HuH-7 (cell line): ENCODE measurements around the gene PAH.
A peak's percentile ranks its signal among the peaks of the same experiment; 100 is the strongest.
"Not testable (repeated sequence)": the region's sequence is repeated elsewhere in the genome, so short reads cannot be mapped to it uniquely, and the experiment has no call there.

Experiments
- DNase-seq: peaks from one replicate; pipeline ENCODE4 v3.0.0; 2011; ENCODE audit warnings: low spot score

PAH gene

DNA sequence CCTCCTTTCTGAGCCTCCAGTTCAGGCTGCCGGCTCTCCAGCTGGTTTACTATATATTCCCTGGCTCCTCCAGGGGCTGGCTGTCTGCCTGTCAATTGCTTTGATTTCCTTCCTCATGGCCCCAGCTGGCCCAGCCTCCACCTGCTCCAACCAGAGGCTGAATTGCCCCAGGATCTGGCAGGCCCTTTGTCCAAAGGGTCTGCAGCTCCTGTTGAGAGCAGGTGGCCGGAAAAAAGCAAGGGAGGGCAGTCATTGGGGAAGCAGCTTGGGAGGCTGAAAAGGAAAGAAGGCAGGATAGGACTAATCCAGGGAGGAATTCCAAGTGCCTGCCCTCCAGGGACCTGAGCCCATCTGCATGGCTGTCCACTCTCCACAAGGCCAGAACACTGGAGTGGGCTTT, 25.3 kb downstream of the PAH start:
- no peak for DNase-seq

DNA sequence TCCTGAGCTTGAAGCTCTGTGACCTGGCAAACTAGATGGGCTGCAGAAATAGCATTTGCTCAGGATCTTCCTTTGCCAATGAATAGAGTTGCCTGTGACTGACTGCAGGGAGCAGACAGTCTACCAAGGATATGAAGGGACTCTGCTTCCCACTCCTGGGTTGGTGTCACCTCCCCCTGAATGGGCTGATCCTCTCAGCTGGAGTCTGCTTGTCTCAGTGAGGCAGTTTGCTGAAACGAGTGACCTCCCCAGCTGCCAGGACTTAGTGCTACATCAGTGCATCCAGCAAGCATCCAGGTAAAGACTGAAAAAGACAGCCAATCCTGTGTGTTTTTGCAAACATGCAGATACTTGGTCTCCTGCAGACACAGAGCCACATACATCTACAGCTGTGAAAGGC, 28.5 kb downstream of the PAH start:
- no peak for DNase-seq

DNA sequence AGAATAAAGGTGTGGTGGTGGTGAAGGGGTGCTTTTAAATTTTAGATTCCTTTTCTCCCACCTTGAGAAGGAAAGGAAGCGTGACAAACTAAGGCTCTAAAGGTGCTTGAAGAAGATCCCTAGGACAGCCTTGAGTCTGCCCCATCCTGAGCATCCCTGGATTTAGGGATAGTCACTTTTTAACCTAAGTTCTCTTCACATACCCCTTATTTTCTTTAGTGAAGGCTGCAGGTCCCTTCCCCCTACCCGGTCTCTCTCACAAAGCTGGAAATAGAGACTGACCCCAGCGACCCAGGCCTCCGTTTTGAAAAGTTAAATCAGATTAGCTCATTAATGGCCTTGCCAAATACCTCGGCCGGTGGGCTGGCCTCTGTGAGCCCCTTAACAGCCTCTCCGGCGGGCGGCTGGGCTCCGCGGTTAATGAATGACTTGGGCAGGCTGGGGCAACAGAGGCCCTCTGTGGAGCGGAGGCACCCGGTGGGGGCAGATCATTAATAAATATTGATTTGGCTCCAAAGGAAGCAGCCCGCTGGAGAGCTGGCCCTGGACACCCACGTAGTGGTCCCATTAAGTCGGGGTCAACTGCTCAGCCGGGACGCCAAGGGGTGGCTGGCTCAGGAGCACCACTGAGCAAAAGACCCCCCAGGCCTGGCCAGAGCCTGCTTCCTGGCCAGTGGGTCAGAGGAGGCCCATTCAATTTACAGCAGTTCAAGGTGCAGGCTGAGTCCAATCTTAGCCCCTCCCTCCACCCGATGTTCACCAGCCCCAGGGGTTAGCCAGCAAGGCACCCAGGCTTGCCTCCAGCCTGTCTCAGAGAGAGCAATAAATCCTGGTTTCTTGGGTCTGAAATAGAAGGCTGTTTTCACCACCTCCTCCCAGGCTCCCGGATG, 31.8 kb downstream of the PAH start:
- DNase-seq: peak; percentile 69

DNA sequence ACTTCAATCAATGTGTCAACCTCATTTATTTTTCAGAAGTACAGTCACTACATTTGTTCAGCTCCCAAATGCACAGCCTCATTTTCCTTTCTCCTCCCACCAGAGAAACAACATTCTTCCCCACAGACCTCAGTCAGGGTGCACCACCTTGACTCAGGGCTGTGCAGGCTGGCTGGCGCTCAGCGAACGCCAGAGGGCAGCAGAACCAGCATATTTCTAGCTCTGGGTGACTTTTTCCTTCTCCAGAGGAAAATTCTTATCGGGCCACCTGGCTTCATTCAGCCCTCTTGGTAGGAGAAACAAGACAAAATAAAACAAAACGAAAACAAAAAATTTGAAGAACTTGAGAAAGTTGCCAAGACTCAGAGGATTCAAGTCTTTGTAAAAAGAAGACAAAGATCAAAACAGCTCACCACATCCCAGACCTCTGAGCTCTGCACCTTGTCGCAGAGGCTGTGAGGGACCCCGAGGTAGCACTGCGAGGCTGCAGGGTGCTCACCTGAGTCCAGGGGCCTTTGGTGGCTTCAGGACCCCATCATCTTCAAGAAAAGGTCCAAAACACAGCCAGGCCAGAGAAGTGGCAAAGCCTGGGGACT, 33.7 kb downstream of the PAH start:
- peak; percentile 50 for DNase-seq

DNA sequence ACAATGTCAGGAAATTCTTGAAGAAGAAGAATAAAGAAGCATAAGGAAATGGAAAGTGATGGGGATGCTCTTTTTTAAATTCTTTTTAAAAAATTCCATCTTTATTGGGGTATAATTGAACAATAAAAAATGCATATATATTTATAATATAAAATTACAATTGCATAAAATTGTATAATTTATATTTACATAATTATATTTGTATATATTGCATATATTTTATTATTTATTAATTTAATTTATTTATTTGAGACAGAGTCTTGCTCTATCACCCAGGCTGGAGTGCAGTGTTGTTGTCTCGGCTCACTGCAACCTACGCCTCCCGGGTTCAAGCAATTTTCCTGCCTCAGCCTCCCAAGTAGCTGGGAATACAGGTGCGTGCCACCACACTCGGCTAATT, 36.3 kb downstream of the PAH start:
- DNase-seq: no peak

DNA sequence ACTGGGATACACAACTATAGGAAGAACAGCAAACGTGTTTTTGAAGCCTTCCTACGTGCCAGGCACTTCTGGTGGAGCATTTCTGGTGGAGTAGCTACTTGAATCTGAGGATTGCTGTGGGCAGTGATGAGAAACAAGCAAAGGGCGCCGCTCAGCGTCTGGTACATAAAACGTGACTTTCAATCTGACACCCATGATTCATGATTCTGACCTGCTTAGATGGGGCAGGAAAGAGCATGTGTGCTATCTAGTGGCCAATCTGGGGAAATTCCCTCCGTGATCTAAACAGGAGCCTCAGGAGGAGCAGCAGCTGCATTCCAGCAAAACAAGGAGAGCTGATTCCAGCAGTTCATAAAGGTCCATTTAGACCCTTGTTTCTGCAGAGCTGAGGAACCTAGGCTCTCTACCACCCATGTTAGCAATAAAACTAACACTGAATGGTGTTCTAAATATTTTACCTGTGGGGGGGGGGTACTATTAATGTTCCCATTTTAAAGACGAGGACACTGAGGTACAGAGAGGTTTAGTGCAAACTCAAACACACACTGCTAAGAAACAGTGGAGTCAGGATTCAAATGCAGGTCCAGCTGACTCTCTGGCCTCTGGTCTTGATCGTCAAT, 37.8 kb downstream of the PAH start:
- DNase-seq: no peak

DNA sequence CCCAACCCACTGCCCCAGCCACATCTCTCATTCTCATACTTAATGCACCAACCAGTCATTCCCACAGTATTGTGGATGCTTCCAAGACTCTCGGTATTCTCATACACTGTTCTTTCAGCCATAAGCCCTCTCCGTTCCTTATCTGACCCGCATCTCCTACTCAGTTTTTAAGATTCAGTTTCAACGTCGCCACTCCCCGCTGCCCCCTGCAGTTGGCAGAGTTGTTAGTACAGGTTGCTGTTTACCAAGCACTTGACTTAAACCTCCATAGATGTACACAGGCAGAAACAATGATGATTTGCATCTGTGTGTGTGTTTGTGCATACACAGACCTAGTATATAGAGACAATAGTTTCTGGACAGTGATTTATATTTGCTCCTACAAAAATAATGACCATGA, 40.2 kb downstream of the PAH start:
- no peak for DNase-seq

DNA sequence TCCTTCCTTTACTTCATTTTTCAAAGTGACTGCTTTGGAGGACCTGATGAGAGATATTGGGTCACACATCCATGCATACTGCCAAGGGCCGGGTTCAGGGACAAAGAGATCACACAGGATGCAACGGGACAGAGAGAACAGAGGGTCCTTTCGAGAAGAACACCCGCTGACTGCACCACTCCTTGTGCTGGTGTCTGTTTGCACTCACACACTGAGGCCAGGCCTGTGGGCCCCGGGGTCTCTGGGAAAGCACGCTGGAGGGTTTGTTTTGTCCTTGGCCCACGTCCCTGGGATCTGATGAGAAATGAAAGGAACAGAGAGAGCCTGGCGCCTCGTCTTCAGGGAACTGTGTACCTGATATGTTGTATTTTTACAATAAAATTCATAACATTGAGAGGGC, 42.2 kb downstream of the PAH start:
- DNase-seq: no peak

DNA sequence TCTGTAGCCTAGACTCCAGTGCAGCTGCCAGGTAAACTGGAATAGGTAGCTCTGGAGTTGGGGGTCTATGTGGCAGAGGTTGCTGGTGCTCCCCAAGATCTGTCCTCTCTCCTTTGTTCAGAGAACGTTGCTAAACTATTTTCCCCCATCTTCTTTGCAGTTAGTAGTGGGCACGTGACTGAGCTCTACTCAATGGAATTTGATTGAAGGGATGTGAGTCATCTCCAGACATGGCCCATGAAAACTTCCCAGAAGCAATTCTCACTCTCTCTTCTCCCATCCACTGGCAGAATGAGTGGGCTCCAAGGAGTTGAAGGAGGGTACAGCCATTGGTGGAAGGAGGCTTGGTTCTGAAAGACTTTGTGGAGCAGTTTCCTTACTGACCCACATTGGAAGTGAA, 44.0 kb downstream of the PAH start:
- DNase-seq: no peak

DNA sequence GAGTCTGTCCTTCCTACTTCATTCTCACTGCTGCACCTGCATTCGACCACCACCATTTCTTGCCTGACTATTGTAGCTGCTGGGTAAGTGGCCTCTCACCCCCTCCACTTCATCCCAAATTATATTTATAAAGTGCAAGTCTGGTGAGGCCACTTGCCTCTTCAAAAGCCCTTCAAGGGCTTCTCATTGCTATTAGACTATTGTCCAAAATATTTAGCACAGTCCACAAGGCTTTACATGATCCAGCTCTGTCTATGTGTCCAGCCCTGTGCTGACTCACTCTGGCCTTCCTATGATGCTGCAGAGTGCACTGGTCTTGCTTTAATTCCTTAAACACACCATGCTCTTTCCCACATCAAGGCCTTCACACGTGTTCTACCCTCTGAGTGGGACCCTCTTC, 46.0 kb downstream of the PAH start:
- DNase-seq: no peak

DNA sequence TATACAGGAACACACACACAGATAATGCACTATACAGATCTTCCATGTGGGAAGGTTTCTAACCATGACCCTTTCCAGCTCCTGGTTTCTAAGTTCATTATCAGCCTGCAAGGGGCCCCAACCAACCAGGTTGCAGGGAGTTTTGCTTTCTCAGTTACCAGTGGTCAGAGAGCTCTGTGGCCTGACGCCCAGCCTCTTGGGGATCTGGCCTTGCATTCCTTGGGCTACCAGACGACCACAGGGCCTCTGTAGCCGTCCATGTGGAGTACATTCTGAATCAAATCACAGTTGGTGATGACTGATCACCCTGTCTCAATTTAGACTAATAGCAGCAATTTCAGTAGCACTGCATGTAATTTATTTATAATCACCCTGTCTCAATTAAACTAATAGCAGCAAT, 47.5 kb downstream of the PAH start:
- no peak for DNase-seq

DNA sequence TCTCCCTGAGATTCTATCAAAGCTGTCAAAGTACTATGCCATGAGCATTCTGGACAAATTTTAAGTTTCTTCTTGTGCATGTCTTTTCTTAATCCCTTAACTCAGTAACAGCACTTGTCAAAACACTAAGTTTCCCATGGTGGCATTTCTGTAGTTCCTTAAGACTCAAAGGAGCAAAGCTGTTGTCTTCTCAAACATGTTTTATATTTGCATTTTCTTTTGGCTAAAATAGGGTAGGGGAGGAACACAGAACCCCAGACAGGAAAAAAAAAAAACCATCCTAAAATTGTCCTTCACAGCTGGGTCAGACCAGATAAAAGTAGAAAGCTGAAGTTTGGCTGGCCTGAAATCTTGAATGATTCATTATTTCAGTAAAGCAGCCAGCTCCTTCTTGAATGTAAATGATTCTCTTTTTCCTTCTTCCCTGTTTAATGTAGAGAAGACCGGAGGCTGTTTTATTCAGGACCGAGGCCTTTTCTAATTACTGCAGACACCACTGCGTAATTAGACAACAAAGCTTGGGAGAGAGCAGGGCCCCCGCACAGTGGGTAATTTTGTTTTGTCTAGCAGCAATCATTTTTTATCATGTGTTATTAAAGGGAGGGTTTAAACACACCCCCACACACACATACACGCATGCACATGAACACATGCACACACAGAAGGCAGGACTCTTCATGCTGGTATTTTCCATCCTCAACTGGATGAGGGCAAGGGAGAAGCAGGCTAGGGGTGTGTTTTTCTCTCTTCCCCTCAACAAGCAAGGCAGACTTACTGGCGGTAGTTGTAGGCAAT, 51.0 kb downstream of the PAH start:
- no peak for DNase-seq

DNA sequence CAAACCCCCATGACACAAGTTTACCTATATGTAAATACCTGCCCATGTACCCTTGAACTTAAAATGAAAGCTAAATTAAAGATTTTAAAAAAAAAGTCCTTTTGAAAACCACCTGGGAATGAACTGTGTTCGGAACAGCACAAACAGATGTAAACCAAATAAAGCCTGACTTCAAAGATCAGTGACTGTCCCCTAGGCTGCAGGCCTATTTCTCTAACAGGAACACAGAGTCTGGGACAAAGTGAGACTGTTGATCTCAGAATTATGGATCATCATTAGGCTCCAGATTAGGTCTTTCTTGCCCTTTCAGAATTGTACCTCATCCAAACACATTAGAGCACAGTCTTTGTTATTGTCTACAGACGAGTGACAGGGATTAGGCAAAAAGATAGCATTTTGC, 54.6 kb downstream of the PAH start:
- DNase-seq: no peak

DNA sequence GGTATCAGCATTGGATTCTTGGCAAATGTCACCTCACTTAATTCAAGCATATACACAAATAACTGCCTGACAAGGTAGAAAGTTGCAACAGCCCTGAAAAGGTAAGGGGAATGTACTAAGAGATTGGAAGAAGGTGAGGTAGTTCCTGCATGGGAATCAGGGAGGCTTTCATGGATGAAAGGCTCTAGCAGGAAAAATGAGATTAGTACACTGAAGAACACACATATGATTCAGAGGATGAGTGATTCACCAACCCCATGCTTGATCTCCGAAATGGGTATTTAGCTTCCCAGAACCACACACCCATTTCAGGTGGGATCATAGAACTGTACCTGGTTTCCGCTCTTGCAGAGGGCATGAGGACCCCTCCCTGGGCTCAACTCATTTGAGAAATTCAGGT, 65.8 kb downstream of the PAH start:
- DNase-seq: no peak

DNA sequence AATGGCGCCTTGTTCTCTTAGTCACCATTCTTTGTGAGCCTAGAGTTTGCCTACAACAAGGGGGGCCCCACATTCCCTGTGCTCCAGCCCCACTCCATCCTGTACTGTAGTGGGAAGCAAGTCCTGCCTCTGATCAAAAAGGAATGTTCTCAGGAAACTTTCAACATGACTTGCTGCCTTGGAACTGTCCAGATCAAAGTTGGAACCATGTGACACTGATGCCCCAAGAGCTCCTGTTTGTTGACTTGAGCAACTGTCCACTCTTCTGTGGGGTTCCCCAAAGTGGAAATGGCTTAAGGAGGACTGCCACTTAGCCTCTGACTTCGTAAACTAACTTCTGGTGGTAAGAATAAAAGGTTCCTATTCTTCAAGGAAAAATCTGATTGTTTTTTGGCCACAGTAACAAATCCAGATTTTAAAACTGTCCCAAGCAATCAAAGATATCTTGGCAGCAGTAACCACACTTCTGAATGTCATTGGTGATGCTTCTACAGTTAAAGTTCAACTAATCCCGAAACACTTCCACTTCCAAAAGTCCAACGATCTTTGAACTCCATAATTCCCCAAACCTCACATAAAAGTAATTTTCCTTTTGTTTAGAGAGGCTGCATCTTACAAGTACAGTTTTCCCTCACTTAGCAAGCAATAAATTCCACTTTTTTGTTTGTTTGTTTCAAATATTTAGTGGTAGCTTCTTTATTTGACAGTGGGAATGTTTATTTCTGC, 67.2 kb downstream of the PAH start:
- no peak for DNase-seq

DNA sequence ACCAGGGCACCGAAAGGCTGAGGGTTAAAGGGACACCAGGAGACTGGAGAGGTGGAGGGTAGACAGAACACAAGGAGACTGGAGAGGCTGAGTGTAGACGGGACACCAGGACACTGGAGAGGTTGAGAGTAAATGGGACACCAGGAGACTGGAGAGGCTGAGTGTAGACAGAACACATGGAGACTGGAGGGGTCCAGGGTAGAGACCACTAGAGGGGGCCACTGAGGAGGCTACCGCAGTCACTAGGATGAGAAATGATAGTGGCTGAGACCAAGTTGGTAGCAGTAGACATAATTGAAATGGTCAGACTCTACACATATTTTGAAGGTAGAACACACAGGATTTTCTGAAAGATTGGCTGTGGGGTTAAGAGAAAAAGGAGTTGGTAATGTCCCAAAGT, 68.2 kb downstream of the PAH start:
- DNase-seq: no peak

DNA sequence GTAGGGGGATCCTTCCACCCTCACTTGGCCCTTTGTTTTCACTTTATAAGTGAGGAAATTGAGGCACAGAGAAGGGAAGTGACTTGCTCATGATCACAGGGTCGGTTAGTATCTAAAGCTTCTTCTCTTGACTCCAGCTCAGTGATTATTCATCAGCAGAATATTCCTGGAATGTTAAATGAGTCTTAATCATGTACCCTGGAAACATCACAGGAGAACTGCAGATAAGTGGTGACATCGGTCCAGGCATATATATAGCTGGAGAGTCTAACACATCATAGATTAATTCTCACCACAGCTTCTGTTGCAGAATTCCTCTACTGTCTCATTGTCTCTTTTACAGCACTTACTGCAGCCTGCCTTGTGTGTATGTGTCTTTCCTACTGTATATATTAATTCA, 69.9 kb downstream of the PAH start:
- DNase-seq: no peak

DNA sequence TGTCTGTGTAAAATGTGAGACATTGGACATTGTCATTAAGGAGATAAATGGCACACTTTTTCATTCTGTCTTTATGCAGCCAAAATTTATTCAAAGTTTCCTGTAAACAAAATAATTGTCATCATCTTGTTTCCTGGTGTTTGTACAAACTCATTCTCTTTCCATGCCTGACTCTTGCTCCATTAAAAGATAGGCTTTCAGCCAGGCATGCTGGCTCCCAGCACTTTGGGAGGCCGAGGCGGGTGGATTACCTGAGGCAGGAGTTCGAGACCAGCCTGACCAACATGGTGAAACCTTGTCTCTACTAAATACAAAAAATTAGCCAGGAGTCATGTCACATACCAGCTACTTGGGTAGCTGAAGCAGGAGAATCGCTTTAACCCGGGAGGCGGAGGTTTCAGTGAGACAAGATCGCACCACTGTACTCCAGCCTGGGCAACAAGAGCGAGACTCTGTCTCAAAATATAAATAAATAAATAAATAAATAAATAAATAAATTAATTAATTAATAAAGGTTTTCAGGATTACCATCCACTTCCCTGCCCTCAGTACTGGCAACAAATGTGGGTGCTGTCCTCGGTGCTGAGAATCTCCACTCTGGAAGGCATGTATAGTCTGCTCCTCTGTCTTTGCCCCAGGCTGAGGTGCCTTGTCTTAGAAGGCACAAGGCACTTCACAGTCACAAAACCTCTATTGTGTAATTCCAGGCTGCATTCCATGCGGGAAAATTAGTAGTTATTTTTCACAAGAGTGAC, 83.2 kb downstream of the PAH start:
- DNase-seq: peak; percentile 18

DNA sequence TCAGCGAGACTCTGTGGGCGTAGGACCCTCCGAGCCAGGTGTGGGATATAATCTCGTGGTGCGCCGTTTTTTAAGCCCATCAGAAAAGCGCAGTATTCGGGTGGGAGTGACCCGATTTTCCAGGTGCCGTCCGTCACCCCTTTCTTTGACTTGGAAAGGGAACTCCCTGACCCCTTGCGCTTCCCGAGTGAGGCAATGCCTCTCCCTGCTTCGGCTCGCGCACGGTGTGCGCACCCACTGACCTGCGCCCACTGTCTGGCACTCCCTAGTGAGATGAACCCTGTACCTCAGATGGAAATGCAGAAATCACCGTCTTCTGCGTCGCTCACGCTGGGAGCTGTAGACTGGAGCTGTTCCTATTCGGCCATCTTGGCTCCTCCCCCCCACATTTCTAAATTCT, 84.2 kb downstream of the PAH start:
- not testable (repeated sequence) for DNase-seq

DNA sequence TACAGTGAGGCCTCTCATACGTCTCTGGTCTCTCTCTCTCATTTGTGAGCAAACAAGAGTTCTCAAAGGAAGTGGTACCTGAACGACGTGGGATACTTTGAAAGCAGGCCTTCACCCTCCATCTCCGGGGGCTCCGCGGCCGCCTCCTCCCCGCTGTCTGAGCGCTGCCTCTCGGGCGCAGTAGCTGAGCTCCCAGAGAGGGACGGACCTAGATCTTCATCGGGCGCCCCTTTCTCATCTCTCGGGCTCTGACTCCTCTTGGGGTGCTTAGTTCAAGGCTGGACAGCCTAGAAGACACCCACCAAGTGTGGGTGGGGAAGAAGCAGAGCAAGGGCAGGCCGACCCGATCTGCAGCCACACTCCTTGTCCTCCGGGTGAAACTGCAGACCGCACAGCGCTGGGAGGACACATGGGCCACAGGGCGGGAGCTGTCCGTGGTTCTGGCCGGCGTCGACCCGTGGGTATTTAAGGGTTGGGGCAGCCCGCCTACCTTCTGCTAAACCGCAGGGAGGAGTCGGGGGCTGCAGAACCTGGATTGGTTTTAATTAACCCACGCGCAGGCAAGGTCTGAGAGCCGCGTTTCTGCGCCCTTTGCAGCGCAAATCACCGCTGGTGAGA, 92.7 kb downstream of the PAH start:
- DNase-seq: peak; percentile 51

DNA sequence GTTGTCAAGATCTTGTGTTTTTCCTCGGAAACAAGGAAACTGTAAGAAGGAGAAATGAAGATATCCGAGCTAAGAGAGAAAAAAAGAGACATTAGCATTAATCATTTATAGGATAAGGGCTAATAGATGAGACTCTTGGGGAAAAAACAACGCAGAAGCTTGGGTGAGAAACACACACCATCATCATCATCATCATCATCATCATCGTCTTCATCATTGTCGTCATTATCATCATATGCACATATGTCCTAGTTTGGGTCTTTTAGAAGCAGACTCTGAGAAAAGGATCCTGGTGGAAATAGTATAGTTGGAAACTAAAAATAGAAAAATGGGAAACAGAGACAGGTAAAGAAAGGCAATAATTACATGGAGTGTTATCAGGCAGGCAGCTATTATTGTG, 95.9 kb downstream of the PAH start:
- no peak for DNase-seq
